Thoracic aorta (tissue), 2 donors: ENCODE data around the gene CFAP206. TPM values are rescaled to one million over a fixed set of nuclear protein-coding genes. Genes with fewer than 3 reads are reported as not detected.

Source experiments
- ATAC-seq: fragments of 150-250 bp; one replicate; pipeline ENCODE4 v1.8.0; 2017; ENCODE audit warnings: low read depth; ENCODE audit not compliant: insufficient number of reproducible peaks, low FRiP score
- DNase-seq: peaks from one replicate; pipeline ENCODE4 v3.0.0-alpha.2; 2020; ENCODE audit warnings: low spot score
- H3K27ac ChIP-seq, 2 donors: fragments of 200-600 bp; sonication (generic); 1 replicate in 1 of 2; 2 replicates in 1 of 2; pipeline ENCODE4 v1.5.1; 2016; ENCODE audit warnings: mild to moderate bottlenecking in 2 of 2, moderate library complexity in 2 of 2
- H3K27me3 ChIP-seq: fragments of 200-600 bp; sonication (generic); replicated peaks from 2 replicates; pipeline ENCODE4 v1.6.0; 2016; ENCODE audit warnings: mild to moderate bottlenecking; ENCODE audit not compliant: insufficient read depth
- H3K36me3 ChIP-seq: fragments of 200-600 bp; sonication (generic); one replicate; pipeline ENCODE4 v1.5.1; 2016
- H3K4me1 ChIP-seq, 2 donors: fragments of 200-600 bp; sonication (generic); 1 replicate in 1 of 2; 2 replicates in 1 of 2; pipeline versions ENCODE4 v1.5.1 to v1.6.0; 2016; ENCODE audit warnings: low read depth in 2 of 2, mild to moderate bottlenecking in 1 of 2; ENCODE audit not compliant: control insufficient read depth in 1 of 2
- H3K4me3 ChIP-seq: fragments of 200-600 bp; sonication (generic); 2 replicates; pipeline ENCODE4 v1.5.1; 2016; ENCODE audit warnings: mild to moderate bottlenecking
- H3K9me3 ChIP-seq: fragments of 200-600 bp; sonication (generic); 2 replicates; pipeline ENCODE4 v1.5.1; 2016
- total RNA-seq, 2 donors: library from RNA; depleted of rRNA; stranded (reverse); fragments of >200 nt; gene quantifications; one replicate each; pipeline versions ENCODE4 v1.1.0 to v1.2.3, GENCODE V29; 2016
- TF ChIP-seq, protein P1 (sequence below): fragments of 200-600 bp; sonication (generic); IDR thresholded peaks from one replicate; pipeline ENCODE4 v1.5.1; 2019; ENCODE audit warnings: antibody characterized with exemption

CFAP206 gene
- total RNA-seq, 2 donors from 2014 or later: 2.8 TPM; not detected in 1

DNA sequence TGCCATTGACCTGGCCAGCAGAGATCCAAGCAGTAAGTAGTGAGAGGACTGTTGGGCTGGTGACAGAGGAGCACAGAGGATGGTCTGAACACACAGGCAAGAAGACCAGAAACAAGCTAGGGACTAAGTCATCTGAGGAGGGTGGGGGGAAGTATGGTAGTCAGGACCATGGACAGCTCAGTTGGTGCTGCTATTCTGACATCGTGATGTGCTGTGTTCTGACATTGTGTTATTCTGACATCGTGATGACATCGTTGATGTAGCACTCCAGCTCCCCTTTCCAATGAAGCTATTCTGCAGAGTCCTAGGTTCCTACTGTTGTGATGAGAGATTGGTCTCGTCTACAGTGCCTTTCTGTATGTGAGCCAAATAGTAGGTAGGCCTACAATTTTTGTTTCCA is 28.7 kb downstream of the CFAP206 start:
- ATAC-seq (no peak), DNase-seq (no peak)
- no peaks in the 10 kb centered on the region for H3K27me3 ChIP-seq
- no peaks in the 10 kb centered on the region for H3K36me3 ChIP-seq
- no peak overlapping the region for H3K27ac ChIP-seq
- TF ChIP-seq, protein P1, sequence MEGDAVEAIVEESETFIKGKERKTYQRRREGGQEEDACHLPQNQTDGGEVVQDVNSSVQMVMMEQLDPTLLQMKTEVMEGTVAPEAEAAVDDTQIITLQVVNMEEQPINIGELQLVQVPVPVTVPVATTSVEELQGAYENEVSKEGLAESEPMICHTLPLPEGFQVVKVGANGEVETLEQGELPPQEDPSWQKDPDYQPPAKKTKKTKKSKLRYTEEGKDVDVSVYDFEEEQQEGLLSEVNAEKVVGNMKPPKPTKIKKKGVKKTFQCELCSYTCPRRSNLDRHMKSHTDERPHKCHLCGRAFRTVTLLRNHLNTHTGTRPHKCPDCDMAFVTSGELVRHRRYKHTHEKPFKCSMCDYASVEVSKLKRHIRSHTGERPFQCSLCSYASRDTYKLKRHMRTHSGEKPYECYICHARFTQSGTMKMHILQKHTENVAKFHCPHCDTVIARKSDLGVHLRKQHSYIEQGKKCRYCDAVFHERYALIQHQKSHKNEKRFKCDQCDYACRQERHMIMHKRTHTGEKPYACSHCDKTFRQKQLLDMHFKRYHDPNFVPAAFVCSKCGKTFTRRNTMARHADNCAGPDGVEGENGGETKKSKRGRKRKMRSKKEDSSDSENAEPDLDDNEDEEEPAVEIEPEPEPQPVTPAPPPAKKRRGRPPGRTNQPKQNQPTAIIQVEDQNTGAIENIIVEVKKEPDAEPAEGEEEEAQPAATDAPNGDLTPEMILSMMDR: no peak
- no peaks in the 10 kb centered on the region for H3K4me1 ChIP-seq
- no peak overlapping the region for H3K4me3 ChIP-seq
- no peaks in the 10 kb centered on the region for H3K9me3 ChIP-seq

DNA sequence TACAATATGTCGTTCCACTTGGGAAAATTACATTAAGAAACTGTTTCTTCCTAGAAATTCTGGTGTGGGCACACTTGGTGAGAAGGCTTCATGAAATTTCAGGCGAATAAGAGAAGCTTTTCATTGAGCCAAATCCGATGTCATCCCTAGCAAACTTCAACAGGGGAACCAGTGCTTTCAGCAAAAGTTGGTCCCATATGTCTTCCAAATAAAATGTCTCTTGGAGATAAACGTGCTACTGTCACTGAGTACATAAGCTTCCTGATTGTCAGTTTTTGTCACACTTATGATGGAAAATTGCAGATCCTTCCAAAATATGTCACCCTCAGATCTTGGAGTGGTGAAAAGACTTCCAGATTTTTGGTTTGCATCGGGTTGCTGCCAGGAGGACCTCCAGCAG is 33.9 kb downstream of the CFAP206 start:
- H3K27ac ChIP-seq: no peak overlapping the region
- TF ChIP-seq, protein P1: no peak
- H3K4me3 ChIP-seq: no peak overlapping the region
- no peaks in the 10 kb centered on the region for H3K27me3 ChIP-seq
- H3K4me1 ChIP-seq: no peaks in the 10 kb centered on the region
- H3K9me3 ChIP-seq: no peaks in the 10 kb centered on the region
- DNase-seq (no peak), ATAC-seq (no peak)
- H3K36me3 ChIP-seq: no peaks in the 10 kb centered on the region

DNA sequence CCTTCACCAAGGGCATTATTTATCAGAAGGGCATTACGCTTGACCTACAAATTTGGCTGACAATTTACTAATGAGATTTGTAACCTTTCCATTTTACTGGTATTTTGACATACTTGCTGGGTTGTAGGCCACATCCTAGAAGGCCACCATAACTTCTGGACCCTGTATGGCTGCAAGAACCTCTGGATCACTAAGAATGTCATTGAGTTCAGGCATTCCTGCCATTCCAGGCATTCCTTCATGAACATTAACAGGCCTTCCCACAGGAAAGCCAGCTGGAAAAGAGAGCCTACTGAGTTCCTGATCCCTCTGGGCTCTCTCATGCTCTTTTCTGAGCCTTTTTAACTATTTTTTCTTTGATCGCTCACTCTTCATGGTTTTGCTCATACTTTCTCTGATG is 36.6 kb downstream of the CFAP206 start:
- Histone ChIP-seq H3K4me1 (no peaks in the 10 kb centered on the region), H3K27ac (no peak overlapping the region), H3K36me3 (no peaks in the 10 kb centered on the region), H3K4me3 (no peak overlapping the region), H3K27me3 (no peaks in the 10 kb centered on the region), H3K9me3 (no peaks in the 10 kb centered on the region)
- no peak for ATAC-seq
- DNase-seq: no peak
- TF ChIP-seq, protein P1: no peak

DNA sequence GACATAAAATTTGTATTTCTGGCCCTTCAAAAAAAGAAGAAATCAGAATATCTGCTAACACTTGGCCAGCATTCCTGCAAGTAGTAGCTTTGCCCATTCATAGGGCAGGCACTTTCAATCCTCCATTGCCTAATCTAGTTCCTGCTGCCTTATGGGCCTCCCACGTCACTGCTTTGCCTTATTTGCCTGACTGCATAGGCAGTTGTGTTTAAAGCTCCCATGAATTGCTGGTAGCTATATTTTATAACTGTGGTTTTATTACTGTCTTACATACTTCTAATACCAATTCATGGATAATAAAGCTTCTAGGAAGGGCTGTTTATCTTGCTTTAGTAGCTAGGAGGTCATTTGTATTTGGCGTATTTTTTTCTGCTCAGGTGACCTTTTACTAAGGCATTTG is 57.3 kb downstream of the CFAP206 start:
- DNase-seq (no peak), ATAC-seq (no peak)
- H3K27me3 ChIP-seq: no peaks in the 10 kb centered on the region
- H3K4me1 ChIP-seq: no peaks in the 10 kb centered on the region
- no peaks in the 10 kb centered on the region for H3K9me3 ChIP-seq
- H3K27ac ChIP-seq: no peak overlapping the region
- TF ChIP-seq, protein P1: no peak
- H3K36me3 ChIP-seq: no peaks in the 10 kb centered on the region
- H3K4me3 ChIP-seq: no peak overlapping the region

DNA sequence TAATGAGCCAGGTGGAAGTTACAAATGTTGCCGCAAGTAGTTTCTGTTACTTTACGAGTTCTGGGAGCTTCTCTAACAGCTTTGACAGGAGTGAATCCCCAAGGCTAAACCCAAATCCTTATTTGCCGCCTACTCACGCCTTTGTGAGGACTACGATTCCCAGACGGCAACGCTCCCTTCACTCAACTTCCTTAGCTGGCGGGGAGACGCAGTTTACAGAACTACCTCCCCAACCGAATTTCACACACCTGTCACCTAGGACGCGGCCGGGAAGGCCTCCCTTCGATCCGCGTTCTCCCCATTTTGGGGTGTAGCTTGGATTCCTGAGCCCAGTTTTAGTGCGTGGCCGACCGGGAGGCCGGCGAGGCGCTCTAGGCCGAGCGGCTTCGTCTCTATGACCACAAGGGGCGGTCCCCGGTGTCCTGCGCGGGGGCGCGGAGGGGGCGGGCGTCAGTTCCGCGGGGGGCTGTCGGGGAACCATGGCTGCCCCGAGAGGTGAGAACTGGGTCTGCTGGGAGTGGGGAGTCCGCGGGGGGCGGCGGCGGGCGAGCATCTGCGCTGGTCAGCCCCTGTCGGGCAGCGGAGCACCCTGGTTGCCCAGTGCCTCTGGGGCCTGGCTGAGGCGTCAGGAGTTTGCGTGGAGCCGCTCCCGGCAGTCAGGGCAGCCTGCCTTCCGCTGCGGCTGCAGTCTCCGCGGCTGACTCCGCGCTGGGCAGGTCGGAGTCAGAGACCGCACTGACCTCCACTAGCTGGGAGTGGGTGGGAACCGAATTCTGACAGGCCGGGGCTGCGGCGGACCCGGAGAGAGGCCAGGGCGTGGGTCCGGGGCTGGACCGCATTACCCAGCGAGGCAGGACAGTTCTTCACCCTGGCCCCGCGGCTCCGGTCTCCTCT is 65.0 kb downstream of the CFAP206 start, which contains the start of gene SLC35A1:
TSS of gene SLC35A1 (plus strand) at position 450 of the 894 bp plus-strand sequence. CDS start at position 480, 30 bp downstream.
- peak; percentile 84 for ATAC-seq
- Histone ChIP-seq H3K9me3 (no peaks in the 10 kb centered on the region), H3K27ac (peak within 1 kb of the TSS; percentile 88 to 92), H3K4me3 (peak within 1 kb of the TSS; percentile 84), H3K36me3 (no peaks in the 10 kb centered on the region), H3K4me1 (peaks cover 8 to 10% of the 10 kb centered on the region in 2 donors), H3K27me3 (no peaks in the 10 kb centered on the region)
- TF ChIP-seq, protein P1: peak; percentile 52
- DNase-seq: peak; percentile 63
